Esophagus muscularis mucosa (tissue), 4 donors: ENCODE data around the gene TMEM271. TPM values are rescaled to one million over a fixed set of nuclear protein-coding genes. Genes with fewer than 3 reads are reported as not detected.

Experiments used
- DNase-seq: peaks from one replicate; pipeline ENCODE4 v3.0.0-alpha.2; 2017; ENCODE audit errors: extremely low spot score
- H3K27ac ChIP-seq, 4 donors: fragments of 200-600 bp; sonication (generic); replicated peaks in 1 of 4; 1 replicate in 3 of 4; 2 replicates in 1 of 4; pipeline ENCODE4 v1.5.1; 2016 to 2019; ENCODE audit warnings: mild to moderate bottlenecking in 1 of 4
- H3K27me3 ChIP-seq, 4 donors: fragments of 200-600 bp; sonication (generic); one replicate each; pipeline versions ENCODE4 v1.5.1 to v1.6.0; 2016 to 2019
- H3K36me3 ChIP-seq, 4 donors: fragments of 200-600 bp; sonication (generic); one replicate each; pipeline ENCODE4 v1.5.1; 2016 to 2019
- H3K4me1 ChIP-seq, 4 donors: fragments of 200-600 bp; sonication (generic); one replicate each; pipeline ENCODE4 v1.5.1; 2016 to 2019
- H3K4me3 ChIP-seq, 4 donors: fragments of 200-600 bp; sonication (generic); 1 replicate in 2 of 4; 2 replicates in 2 of 4; pipeline ENCODE4 v1.5.1; 2016 to 2019; ENCODE audit warnings: mild to moderate bottlenecking in 4 of 4, moderate library complexity in 1 of 4
- H3K9me3 ChIP-seq, 4 donors: fragments of 200-600 bp; sonication (generic); 1 replicate in 3 of 4; 2 replicates in 1 of 4; pipeline ENCODE4 v1.5.1; 2016 to 2019
- EP300 ChIP-seq: sonication (generic); formaldehyde crosslinking; IDR thresholded peaks from one replicate; pipeline ENCODE4 v1.6.1; 2017; ENCODE audit warnings: antibody characterized with exemption
- POLR2A ChIP-seq: fragments of 450-650 bp; IDR thresholded peaks from one replicate; pipeline ENCODE4 v1.6.1; 2017; ENCODE audit warnings: antibody characterized with exemption, moderate library complexity, mild to moderate bottlenecking, low read depth
- POLR2AphosphoS5 ChIP-seq, 2 donors: sonication (generic); formaldehyde crosslinking; IDR thresholded peaks; one replicate each; pipeline ENCODE4 v1.6.1; 2017; ENCODE audit warnings: antibody characterized with exemption in 2 of 2
- WGBS: methylation state at CpG from one replicate; pipeline ENCODE4 v1.1.5; 2018; 5-methylcytosine and 5-hydroxymethylcytosine counted together
- intact Hi-C: fragments of 100-400 bp; cut with DNase I; formaldehyde crosslinking; loops from one replicate; pipeline ENCODE4 v1.15.1; 2023
- total RNA-seq, 4 donors: library from RNA; depleted of rRNA; stranded (reverse); fragments of >200 nt; gene quantifications; one replicate each; pipeline versions ENCODE4 v1.1.0 to v1.2.1, GENCODE V29; 2016
- TF ChIP-seq, protein P1 (sequence below), 3 experiments: fragments of 200-600 bp in 2 of 3; fragments of 450-650 bp in 1 of 3; sonication (generic) in 2 of 3; IDR thresholded peaks; one replicate each; pipeline ENCODE4 v1.5.1; 2017 to 2019; ENCODE audit warnings: antibody characterized with exemption in 3 of 3, mild to moderate bottlenecking in 2 of 3, moderate library complexity in 1 of 3

TMEM271 gene
- total RNA-seq, 4 donors from 2014 or later, result 0.19 to 0.34 TPM; not detected in 2

- no peak for TF ChIP-seq POLR2AphosphoS5 (IDR thresholded peaks at IDR 0.05)
- TF ChIP-seq, protein P1, sequence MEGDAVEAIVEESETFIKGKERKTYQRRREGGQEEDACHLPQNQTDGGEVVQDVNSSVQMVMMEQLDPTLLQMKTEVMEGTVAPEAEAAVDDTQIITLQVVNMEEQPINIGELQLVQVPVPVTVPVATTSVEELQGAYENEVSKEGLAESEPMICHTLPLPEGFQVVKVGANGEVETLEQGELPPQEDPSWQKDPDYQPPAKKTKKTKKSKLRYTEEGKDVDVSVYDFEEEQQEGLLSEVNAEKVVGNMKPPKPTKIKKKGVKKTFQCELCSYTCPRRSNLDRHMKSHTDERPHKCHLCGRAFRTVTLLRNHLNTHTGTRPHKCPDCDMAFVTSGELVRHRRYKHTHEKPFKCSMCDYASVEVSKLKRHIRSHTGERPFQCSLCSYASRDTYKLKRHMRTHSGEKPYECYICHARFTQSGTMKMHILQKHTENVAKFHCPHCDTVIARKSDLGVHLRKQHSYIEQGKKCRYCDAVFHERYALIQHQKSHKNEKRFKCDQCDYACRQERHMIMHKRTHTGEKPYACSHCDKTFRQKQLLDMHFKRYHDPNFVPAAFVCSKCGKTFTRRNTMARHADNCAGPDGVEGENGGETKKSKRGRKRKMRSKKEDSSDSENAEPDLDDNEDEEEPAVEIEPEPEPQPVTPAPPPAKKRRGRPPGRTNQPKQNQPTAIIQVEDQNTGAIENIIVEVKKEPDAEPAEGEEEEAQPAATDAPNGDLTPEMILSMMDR (IDR thresholded peaks at IDR 0.05), result no peak
- no peak for TF ChIP-seq POLR2A
- TF ChIP-seq EP300, result no peak
- no peak overlapping the region for H3K27ac ChIP-seq
- no peak overlapping the region for H3K4me3 ChIP-seq
- WGBS, result 92% methylated on average over 15 of the region's 15 CpGs
- peaks cover 47 to 98% (median 91%) of the 10 kb centered on the region in 4 donors for H3K36me3 ChIP-seq
- DNase-seq, result no peak
- H3K9me3 ChIP-seq, result no peaks in the 10 kb centered on the region
- no peaks in the 10 kb centered on the region for H3K4me1 ChIP-seq
- H3K27me3 ChIP-seq, result no peaks in the 10 kb centered on the region
- intact Hi-C loops, result no loop called here
Observed at GRCh38 chr4:525660-526059, 50.4 kb downstream of the TMEM271 start.

- Histone ChIP-seq H3K4me1 (no peaks in the 10 kb centered on the region), H3K27me3 (no peaks in the 10 kb centered on the region), H3K9me3 (no peaks in the 10 kb centered on the region), H3K4me3 (no peak overlapping the region), H3K27ac (no peak overlapping the region), H3K36me3 (peaks cover 48 to 95% (median 85%) of the 10 kb centered on the region in 4 donors)
- no peak for DNase-seq
- TF ChIP-seq EP300 (no peak), POLR2AphosphoS5 (IDR thresholded peaks at IDR 0.05) (no peak), POLR2A (no peak)
- TF ChIP-seq, protein P1 (IDR thresholded peaks at IDR 0.05), result no peak
- intact Hi-C loops, result no loop called here
- 92% methylated on average over 15 of the region's 15 CpGs for WGBS
Observed at GRCh38 chr4:524196-524595, 51.9 kb downstream of the TMEM271 start.

Other genes starting within 250 kb of the TMEM271 start
- 10 to 100 TPM in 2 of 4 donors, 1 to 10 TPM in 2; 8.6 to 15.0 (median 10.1) TPM for gene ZNF141, start 238.5 kb downstream of the TMEM271 start, total RNA-seq
- gene ZNF721, start 77.1 kb downstream of the TMEM271 start, total RNA-seq, result 10 to 100 TPM; 12.7 to 19.1 (median 14.1) TPM
- 10 to 100 TPM; 26.6 to 46.5 (median 35.4) TPM for gene PIGG, start 77.1 kb downstream of the TMEM271 start, total RNA-seq
- 1 to 10 TPM; 2.2 to 5.8 (median 4.4) TPM for gene PDE6B, start 49.3 kb upstream of the TMEM271 start, total RNA-seq
- 100 to 1,000 TPM; 111 to 224 (median 154) TPM for gene ATP5ME, start 98.0 kb upstream of the TMEM271 start, total RNA-seq
- gene MYL5, start 98.2 kb upstream of the TMEM271 start, total RNA-seq, result 1 to 10 TPM; 7.9 to 9.9 (median 9.6) TPM
- 1 to 10 TPM; 5.5 to 9.4 (median 7.6) TPM for gene SLC49A3, start 112.9 kb upstream of the TMEM271 start, total RNA-seq
- gene PCGF3, start 129.5 kb upstream of the TMEM271 start, total RNA-seq, result 10 to 100 TPM; 31.7 to 35.3 (median 34.7) TPM
- gene CPLX1, start 249.8 kb upstream of the TMEM271 start, total RNA-seq, result 1 to 10 TPM; 1.1 to 1.6 (median 1.3) TPM